ENCODE results near the gene OR51D1. TPM values are rescaled to one million over a fixed set of nuclear protein-coding genes. Genes with fewer than 3 reads are reported as not detected.

Gene OR51D1
- total RNA-seq, 3 donors from 2014 or later = not detected

DNA sequence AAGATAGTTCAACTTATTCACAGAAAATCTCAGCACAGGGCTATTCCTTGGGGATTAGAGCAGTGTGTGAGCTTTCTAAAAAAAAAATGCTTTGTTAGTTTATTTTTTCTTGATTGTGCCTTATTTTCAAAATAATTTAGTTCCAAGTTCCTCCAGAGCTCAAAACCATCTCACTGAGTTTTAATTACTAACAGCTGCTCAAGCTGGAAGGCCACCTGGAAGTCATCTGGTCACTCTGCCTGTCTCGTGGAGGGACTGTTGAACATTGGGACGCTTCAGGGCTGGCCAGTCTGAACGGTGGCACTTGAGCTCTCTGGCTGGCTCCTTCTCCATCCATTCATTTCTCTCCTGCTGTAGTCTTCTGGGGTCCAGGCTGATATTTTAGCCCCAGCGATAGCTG, 10.5 kb downstream of the OR51D1 start:
- Histone ChIP-seq H3K36me3 (ENCODE audit: low read depth) (no peaks in the 10 kb centered on the region), H3K9me3 (no peaks in the 10 kb centered on the region), H3K4me1 (ENCODE audit: low read depth) (no peaks in the 10 kb centered on the region), H3K4me3 (no peak overlapping the region)
- no peak for DNase-seq
- intact Hi-C loops (cut with DNase I, micrococcal nuclease) = no loop called here
- TF ChIP-seq, protein P1, sequence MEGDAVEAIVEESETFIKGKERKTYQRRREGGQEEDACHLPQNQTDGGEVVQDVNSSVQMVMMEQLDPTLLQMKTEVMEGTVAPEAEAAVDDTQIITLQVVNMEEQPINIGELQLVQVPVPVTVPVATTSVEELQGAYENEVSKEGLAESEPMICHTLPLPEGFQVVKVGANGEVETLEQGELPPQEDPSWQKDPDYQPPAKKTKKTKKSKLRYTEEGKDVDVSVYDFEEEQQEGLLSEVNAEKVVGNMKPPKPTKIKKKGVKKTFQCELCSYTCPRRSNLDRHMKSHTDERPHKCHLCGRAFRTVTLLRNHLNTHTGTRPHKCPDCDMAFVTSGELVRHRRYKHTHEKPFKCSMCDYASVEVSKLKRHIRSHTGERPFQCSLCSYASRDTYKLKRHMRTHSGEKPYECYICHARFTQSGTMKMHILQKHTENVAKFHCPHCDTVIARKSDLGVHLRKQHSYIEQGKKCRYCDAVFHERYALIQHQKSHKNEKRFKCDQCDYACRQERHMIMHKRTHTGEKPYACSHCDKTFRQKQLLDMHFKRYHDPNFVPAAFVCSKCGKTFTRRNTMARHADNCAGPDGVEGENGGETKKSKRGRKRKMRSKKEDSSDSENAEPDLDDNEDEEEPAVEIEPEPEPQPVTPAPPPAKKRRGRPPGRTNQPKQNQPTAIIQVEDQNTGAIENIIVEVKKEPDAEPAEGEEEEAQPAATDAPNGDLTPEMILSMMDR (IDR thresholded peaks at IDR 0.05) = no peak
- ATAC-seq = no peak

DNA sequence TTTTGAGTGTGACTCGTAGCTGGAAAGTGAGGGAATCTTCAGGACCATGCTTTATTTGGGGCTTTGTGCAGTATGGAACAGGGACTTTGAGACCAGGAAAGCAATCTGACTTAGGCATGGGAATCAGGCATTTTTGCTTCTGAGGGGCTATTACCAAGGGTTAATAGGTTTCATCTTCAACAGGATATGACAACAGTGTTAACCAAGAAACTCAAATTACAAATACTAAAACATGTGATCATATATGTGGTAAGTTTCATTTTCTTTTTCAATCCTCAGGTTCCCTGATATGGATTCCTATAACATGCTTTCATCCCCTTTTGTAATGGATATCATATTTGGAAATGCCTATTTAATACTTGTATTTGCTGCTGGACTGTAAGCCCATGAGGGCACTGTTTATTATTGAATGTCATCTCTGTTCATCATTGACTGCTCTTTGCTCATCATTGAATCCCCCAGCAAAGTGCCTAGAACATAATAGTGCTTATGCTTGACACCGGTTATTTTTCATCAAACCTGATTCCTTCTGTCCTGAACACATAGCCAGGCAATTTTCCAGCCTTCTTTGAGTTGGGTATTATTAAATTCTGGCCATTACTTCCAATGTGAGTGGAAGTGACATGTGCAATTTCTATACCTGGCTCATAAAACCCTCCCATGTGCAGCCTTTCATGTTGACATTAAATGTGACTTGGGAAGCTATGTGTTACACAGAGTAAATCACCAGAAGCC, 17.5 kb downstream of the OR51D1 start:
- Histone ChIP-seq H3K9me3 (no peaks in the 10 kb centered on the region), H3K4me3 (no peak overlapping the region), H3K36me3 (ENCODE audit: low read depth) (no peaks in the 10 kb centered on the region), H3K4me1 (ENCODE audit: low read depth) (no peaks in the 10 kb centered on the region)
- DNase-seq (no peak), ATAC-seq (no peak)
- TF ChIP-seq, protein P1 (IDR thresholded peaks at IDR 0.05) = no peak
- intact Hi-C loops (cut with DNase I, micrococcal nuclease) = no loop called here

DNA sequence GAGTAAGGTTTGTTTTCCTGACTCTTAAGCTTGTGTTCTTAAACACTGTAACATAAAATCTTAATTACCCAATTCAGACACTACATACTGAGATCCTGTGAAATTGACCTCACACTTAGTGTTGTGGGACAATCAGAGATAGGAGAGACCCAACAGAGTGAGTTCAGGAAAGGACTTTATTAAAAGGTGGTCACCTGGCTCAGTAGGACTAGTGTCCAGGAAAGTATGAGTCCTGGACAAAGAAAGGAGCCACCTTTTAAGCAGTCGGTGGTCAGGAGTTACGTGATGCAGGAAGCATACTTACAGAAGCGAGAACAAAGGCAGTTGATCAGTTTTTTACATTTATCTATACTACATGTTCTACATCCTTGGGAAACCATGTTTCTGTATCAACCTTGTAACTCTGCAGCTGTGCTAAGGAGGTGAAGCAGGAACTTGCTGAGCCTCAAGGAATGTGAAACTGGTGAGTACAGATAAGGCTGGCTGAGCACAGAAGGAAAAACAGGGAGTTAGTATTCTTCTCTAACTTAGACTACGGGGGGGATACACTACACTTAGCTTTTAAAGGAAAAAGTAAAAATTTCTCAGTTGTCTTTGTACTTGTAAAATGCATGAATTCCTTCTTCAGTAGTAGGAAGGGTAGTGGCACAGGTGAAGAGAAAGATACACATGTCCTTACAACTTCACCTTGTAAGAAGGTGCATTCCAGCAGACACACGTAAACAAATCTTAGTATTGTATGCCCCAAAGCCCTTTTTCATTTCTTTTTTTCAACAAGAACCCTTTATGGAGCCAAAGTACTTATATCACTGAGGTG, 21.6 kb downstream of the OR51D1 start:
- Histone ChIP-seq H3K4me1 (ENCODE audit: low read depth) (no peaks in the 10 kb centered on the region), H3K4me3 (no peak overlapping the region), H3K9me3 (no peaks in the 10 kb centered on the region), H3K36me3 (ENCODE audit: low read depth) (no peaks in the 10 kb centered on the region)
- DNase-seq (no peak), ATAC-seq (no peak)
- TF ChIP-seq, protein P1 (IDR thresholded peaks at IDR 0.05) = no peak
- intact Hi-C loops (cut with DNase I, micrococcal nuclease) = no loop called here

DNA sequence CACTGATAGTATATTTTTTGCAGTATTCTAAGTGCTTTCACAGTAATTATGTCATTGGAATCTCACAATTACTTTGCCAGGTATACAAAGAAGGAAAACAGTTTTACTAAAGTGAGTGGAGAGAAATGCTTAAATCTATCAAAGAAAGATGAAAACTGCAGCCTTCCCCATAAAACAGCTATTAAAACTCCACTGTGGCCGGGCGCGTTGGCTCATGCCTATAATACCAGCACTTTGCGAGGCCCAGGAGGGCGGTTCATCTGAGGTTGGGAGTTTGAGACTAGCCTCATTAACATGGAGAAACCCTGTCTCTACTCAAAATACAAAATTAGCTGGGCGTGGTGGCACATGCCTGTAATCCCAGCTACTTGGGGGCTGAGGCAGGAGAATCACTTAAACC, 25.6 kb downstream of the OR51D1 start:
- Histone ChIP-seq H3K36me3 (ENCODE audit: low read depth) (no peaks in the 10 kb centered on the region), H3K9me3 (no peaks in the 10 kb centered on the region), H3K4me1 (ENCODE audit: low read depth) (no peaks in the 10 kb centered on the region), H3K4me3 (no peak overlapping the region)
- no peak for ATAC-seq
- intact Hi-C loops (cut with DNase I, micrococcal nuclease) = no loop called here
- DNase-seq = no peak
- TF ChIP-seq, protein P1 (IDR thresholded peaks at IDR 0.05) = no peak

DNA sequence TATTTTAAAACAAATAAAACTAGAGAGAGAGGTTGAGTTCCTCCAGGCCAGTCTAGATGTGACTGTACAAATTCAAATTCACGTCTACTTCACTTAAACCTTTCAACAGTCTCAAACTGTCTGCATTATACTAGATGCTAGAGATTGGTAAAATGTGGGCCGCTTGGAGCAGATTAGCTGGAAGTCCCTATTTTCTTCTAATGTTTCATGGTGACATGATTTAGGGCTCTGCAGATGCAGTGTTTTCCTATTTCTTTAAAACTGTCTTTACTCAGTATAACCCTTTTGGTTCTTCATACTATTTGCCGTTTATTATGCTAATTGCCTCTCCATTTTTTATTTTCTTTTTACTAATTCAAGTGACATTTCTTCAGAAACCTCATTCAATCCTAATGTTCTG, 26.9 kb downstream of the OR51D1 start:
- no peak for ATAC-seq
- no peak for DNase-seq
- Histone ChIP-seq H3K36me3 (ENCODE audit: low read depth) (no peaks in the 10 kb centered on the region), H3K4me1 (ENCODE audit: low read depth) (no peaks in the 10 kb centered on the region), H3K4me3 (no peak overlapping the region), H3K9me3 (no peaks in the 10 kb centered on the region)
- TF ChIP-seq, protein P1 (IDR thresholded peaks at IDR 0.05) = no peak
- intact Hi-C loops (cut with DNase I, micrococcal nuclease) = no loop called here
